ENCODE data around the gene THY1.
"Not testable (repeated sequence)": the region's sequence is repeated elsewhere in the genome, so short reads cannot be mapped to it uniquely, and the experiment has no call there.

THY1 gene
- total RNA-seq = 0 reads per million in 2 donors

DNA sequence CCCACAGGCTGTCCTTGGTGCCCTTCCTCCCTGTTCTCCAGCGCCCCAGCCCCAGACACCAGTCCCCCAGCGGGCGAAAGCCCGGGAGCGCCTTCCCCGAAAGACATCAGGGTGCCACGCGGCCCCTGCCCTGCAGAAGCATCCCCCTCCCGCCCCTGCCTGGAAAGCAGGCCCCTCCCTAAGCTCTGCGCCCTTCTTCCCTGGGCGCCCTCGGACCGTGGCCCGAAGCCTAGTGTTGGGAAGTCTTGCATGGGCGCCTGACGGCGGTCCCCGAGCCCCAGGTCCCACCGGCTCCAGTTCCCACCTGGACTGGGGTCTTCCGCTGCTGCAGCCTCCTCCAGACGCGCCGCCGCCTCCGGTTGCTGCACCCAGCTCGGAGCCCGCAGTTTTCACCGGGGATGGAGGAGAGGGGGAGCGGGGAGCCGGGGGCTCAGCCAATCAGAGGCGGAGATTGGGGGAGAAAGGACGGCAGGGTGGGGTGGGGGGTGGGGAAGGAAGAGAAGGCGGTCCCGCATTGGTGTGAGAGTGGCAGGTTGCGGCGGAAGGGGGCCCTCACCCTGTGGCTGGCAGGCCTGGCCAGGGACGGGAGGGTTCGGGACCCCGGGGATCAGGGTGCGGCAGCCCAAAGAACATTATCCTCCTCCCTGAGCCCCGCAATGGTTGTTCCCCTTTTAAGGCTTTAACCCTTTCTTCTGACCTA, at the start of gene THY1:
Gene THY1 (minus strand): TSS at position 364 of the 700 bp plus-strand sequence. CDS start 2,267 bp downstream, outside the sequence.
- no peak for DNase-seq

- no peak for DNase-seq
These were observed 49.3 kb upstream of the THY1 start for GRCh38 chr11:119472186-119472855.

DNA sequence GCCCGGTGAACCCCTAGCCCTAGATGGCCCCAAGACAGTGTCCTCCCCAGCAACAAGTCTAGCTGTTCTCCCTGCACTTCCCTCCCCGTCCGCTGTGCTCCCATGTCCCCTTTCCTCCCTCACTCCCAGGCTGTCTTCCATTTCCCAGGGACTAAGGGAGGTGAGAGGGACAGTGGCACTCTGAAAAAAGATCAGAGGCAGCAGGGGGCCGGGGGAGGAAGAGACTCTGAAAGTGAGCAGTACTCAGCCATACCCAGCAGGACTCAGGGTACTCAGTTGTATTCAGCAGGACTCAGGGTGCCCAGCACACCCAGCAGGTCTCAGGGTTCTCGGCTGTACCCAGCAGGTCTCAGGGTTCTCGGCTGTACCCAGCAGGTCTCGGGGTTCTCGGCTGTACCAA, 48.4 kb upstream of the THY1 start:
- no peak for DNase-seq

DNA sequence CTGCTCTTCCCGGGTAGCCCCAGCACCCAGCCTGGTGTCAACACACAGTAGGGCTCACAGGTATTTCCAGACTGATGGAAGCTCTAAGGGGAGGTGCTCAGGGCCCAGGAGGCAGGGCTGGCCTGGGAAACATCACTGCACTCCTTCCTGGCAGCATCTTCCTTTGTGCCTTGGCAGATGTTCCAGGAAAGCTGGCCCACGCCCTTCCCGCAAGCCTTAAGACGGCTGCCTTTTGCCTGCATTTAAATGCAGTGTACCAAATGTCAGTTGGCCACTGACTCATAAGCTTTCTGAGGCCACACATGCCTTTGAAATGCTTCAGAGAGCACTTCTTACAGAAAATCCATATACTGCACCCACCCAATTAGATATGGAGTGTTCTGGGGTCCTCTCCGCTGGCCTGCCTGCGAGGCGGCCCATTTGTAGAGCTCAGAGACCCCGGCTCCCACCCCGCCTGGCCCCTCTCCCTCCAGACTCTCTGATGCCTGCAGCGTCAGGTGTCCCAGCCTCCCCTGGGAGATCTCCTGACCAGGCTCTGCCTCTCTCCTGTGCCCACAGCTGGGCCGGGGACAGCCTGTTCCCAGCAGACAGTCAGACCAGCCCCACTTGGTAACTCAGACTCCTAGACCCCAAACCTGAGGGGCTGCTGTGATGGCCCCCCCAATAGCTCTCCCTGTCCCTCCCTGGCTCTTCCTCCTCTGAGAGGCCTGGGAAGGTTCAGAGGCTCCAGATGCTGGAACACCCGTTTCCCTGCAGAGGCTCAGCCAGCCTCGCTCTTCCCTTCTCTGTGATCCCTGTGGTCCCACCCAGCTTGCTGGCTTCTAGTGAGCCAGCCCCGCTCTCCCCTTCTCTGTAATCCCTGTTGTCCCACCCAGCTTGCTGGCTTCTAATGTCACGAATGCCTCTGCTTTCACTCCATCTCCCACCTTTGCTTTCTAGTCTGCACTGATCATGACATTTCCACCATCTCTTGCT, 47.6 kb upstream of the THY1 start:
- DNase-seq = no peak

GRCh38 chr11:119469506-119469905, 46.5 kb upstream of the THY1 start:
- DNase-seq = no peak

DNA sequence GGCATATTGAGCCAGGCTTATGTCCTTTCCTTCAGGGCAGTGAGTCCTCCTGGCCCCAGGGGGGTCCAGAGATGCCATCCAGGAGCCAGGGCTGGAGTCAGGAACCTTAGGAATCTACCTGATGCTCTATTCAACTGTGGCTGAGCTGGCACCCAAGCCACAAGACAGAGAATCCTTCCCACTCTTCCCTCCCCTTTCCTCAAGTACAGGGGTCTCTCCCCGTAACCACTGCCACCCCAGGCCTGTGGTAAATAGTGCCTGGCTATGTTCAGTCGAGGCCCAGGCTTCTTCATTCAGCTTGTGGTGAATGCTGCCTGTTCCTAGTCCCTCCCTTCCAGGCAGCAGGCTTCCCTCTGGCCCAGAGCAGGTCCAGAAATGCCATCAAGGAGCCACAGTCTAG, 45.5 kb upstream of the THY1 start:
- no peak for DNase-seq

GRCh38 chr11:119461229-119461963, 38.4 kb upstream of the THY1 start:
- DNase-seq = no peak

- DNase-seq = no peak
These were observed 37.6 kb upstream of the THY1 start for GRCh38 chr11:119460582-119460981.

GRCh38 chr11:119460097-119460496, 37.1 kb upstream of the THY1 start:
- DNase-seq = no peak

GRCh38 chr11:119459293-119459976, 36.5 kb upstream of the THY1 start:
- no peak for DNase-seq

GRCh38 chr11:119455708-119456107, 32.7 kb upstream of the THY1 start:
- not testable (repeated sequence) for DNase-seq

DNA sequence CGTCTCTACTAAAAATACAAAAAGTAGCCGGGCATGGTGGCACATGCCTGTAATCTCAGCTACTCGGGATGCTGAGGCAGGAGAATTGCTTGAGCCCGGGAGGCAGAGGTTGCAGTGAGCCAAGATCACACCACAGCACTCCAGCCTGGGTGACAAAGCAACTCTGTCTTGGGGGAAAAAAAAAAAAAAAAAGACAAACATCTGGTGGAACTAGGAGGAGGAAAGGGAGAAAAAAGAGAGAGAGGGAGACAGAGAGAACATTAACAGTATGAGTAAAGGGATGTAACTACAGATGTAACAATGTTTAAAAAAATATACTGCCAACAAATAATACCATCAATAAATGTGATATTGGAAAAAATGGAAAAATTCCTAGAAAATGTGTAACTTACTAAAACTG, 32.3 kb upstream of the THY1 start:
- not testable (repeated sequence) for DNase-seq

GRCh38 chr11:119453881-119454280, 30.9 kb upstream of the THY1 start:
- no peak for DNase-seq

DNA sequence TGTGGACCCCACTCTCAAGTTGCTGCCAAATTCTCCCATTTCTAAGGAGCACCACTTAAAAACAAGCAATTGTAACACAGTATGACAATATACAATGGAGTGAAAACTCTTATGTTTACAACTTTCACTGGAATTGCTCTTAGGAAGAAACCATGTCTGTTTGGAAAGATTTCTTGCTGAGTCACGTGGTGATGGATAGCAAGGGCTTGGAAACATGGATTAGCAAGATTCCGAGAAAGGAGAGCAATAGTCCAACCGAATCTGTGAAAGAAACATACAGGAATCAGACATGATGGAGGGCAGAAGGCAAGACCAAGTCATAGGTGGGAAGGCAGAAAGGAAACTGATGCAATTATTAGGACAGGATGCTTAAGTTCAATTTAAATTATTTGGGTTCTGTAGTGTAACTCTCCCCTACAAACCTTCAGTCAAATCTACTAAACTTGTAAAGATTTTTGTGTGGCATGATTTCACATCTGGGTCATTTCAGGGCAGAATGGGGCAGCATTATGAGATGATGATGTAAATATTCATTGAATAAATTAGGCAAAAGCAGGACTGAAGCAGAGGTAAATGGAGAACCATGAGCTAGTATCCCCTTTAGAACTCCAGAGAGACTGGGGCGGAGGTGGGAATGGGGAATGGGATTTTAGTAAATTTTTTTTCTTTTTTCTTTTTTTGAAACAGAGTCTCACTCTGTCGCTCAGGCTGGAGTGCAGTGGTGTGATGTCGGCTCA, 27.8 kb upstream of the THY1 start:
- DNase-seq = no peak

DNA sequence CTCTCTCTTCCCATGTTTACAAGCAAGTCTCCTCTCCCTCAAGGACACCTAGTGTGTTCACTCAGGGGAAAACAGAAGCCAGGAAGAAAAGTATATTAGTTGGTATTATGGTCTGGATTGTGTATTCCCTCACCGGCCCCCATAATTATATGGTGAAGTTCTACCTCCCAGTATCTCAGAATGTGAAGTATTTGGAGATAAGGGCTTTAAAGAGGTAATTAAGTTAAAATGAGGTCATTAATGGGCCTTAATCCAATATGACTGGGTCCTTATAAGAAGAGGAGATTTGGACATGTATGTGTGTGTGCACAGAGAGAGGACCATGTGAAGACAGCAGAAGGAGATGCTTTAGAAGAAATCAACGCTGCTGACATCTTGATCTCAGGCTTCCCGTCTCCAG, 26.5 kb upstream of the THY1 start:
- DNase-seq = no peak

DNA sequence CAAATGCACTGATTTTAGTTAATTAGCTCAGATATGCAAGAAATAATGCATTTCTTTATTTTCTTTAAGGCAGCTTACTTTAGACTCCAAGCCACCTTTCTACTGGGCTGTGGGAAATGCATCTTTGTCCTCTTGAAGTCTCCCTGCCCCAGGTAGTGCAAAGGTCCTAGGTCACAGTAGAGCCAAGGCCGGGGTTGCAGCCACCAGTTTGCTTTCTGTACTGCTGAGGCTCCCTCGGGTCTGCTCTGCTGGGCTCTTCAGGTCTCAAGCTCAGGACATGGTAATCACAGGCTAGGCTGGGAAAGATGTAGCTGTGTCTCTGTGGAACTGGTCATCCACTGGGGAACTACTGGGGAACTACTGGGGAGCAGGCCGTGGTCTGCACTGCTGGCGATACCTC, 25.4 kb upstream of the THY1 start:
- no peak for DNase-seq

- no peak for DNase-seq
These were observed 24.8 kb upstream of the THY1 start for GRCh38 chr11:119447664-119448242.

DNA sequence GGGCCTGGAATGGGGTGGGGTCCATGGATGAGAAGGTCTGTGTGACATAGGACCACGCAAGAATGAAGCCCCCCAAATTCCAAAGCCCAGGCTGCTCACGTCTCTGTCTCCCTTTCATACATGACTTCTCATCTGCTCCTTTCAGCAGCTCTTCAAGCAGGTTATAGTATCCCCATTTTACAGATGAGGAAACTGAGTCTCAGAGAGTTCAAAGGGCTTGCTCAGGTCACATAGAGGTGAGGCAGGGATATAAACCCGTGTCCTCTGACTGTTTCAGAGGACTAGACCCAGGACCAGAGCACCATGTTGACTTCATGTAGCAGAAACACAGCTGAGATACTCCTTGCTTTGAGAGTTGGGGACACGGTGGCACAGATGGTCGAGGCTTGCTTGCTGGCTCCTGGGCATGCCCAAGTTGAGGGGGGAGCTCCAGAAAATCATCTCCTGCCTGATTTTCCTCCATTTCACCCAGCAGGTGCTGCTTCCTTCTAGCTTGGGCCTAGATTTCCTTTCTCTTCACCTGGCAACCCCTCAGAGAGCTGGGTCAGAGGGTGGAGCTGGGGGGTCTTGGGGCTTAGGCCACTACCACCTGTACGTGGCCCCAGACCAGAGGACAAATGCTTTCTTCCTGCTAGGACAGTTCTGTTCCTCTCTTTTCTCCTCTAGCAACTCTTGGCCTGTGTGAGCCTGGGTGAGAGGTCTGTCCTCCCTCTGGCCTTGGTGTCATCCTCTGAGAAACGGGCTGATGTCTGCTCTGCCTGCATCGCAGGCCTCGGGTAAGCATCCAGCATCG, 24.1 kb upstream of the THY1 start:
- DNase-seq = no peak

DNA sequence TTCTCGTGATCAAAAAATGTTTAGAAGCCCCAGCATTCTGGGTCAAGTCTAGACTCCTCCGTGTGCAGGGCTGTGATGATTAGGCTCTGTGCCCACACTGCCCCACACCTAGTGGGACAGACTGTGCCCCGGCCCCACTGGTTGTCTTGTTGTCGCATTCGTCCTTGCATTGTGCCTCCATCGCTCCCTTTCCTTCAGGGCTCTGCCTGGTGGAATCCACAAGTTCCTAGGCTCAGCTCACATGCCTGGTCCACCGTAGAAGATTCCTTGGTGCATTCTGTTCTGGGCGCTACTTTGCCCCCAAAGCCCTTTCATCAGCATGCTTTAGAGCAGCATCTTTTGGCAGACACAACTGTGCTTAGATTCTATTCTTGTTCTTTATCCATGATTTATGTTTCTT, 23.5 kb upstream of the THY1 start:
- DNase-seq = no peak

GRCh38 chr11:119445850-119446249, 22.9 kb upstream of the THY1 start:
- no peak for DNase-seq

All from activated gamma-delta T cell (primary cell).